Naive B cell (primary cell): ENCODE measurements around the gene CHCHD3. TPM values are rescaled to one million over a fixed set of nuclear protein-coding genes. Genes with fewer than 3 reads are reported as not detected.

Experiments
- ATAC-seq, 2 donors: fragments of 150-1000 bp; cut with Tn5 transposase; 2 replicates each; pipeline ENCODE4 v1.10.0; 2021; ENCODE audit warnings: low read depth in 2 of 2, mild to moderate bottlenecking in 2 of 2, moderate library complexity in 2 of 2
- DNase-seq: peaks from one replicate; pipeline ENCODE4 v3.0.0; 2022
- H3K27ac Mint-ChIP-seq, 6 donors: one replicate each; pipeline ENCODE4 v1.8.0; 2020 to 2022; ENCODE audit warnings: mild to moderate bottlenecking in 6 of 6, mixed read lengths in 6 of 6, moderate library complexity in 5 of 6, inconsistent platforms in 2 of 6
- H3K27me3 Mint-ChIP-seq, 3 donors: one replicate each; pipeline ENCODE4 v1.8.0; 2021 to 2022; ENCODE audit warnings: mixed read lengths in 3 of 3, mild to moderate bottlenecking in 1 of 3
- H3K36me3 Mint-ChIP-seq, 2 donors: one replicate each; pipeline ENCODE4 v1.8.0; 2020 to 2022; ENCODE audit warnings: mixed read lengths in 2 of 2, inconsistent platforms in 1 of 2, mild to moderate bottlenecking in 1 of 2
- H3K4me1 Mint-ChIP-seq, 3 donors: one replicate each; pipeline ENCODE4 v1.8.0; 2020 to 2022; ENCODE audit warnings: mixed read lengths in 3 of 3, inconsistent platforms in 1 of 3, mild to moderate bottlenecking in 1 of 3, moderate library complexity in 1 of 3
- H3K4me3 Mint-ChIP-seq, 8 donors: one replicate each; pipeline ENCODE4 v1.8.0; 2020 to 2022; ENCODE audit warnings: mild to moderate bottlenecking in 8 of 8, mixed read lengths in 8 of 8, moderate library complexity in 8 of 8, inconsistent platforms in 2 of 8
- H3K9me3 Mint-ChIP-seq, 7 donors: one replicate each; pipeline ENCODE4 v1.8.0; 2020 to 2022; ENCODE audit warnings: mixed read lengths in 7 of 7, mild to moderate bottlenecking in 5 of 7, inconsistent platforms in 2 of 7, moderate library complexity in 1 of 7
- polyA plus RNA-seq, 6 donors: library from polyadenylated mRNA; unstranded; fragments of 300-500 nt; fragmentation: Illumina TruSeq; gene quantifications; one replicate each; pipeline ENCODE4 v1.2.3, GENCODE V29; 2021; ENCODE audit warnings: low read depth in 6 of 6

CHCHD3 gene
- polyA plus RNA-seq, 6 donors from 2014 or later = 56.4 to 97.0 (median 61.0) TPM

DNA sequence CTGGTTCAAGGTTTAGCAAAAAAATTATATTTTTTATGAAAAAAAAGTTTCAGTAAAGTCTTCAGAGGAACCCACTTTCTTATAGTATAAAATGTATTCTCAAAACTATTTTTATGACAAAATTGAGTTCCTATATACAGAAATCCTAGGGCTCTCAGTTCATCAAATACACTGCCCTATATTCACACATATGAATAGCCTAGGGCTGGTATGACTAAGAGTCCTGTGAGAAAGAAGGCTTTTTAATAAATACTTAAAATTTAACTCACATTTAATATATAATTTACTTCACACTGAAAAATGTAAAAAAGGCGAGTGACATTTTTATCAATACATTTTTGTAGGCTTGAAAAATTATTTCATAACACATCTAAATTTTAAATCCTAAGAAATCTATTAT lies 16.6 kb downstream of the CHCHD3 start:
- H3K4me3 Mint-ChIP-seq = no peak overlapping the region
- DNase-seq = no peak
- no peak overlapping the region for H3K27ac Mint-ChIP-seq
- H3K4me1 Mint-ChIP-seq = peaks cover 13 to 21% (median 20%) of the 10 kb centered on the region in 3 donors
- no peak for ATAC-seq
- no peaks in the 10 kb centered on the region for H3K27me3 Mint-ChIP-seq
- peaks cover 0 to 2% (median 0%) of the 10 kb centered on the region in 7 donors for H3K9me3 Mint-ChIP-seq
- peaks cover 20 to 43% of the 10 kb centered on the region in 2 donors for H3K36me3 Mint-ChIP-seq

- no peaks in the 10 kb centered on the region for H3K27me3 Mint-ChIP-seq
- peaks cover 27 to 48% of the 10 kb centered on the region in 2 donors for H3K36me3 Mint-ChIP-seq
- peak overlapping the region in 1 of 6 donors; percentile 21 for H3K27ac Mint-ChIP-seq
- ATAC-seq (no peak), DNase-seq (no peak)
- H3K4me1 Mint-ChIP-seq = peaks cover 24 to 31% (median 31%) of the 10 kb centered on the region in 3 donors
- peaks cover 0 to 6% (median 0%) of the 10 kb centered on the region in 7 donors for H3K9me3 Mint-ChIP-seq
- no peak overlapping the region for H3K4me3 Mint-ChIP-seq
Measured at GRCh38 chr7:133064082-133064820, 17.6 kb downstream of the CHCHD3 start.

GRCh38 chr7:133061792-133062191 lies 20.1 kb downstream of the CHCHD3 start:
- peaks cover 27 to 40% (median 29%) of the 10 kb centered on the region in 3 donors for H3K4me1 Mint-ChIP-seq
- DNase-seq = no peak
- ATAC-seq = no peak
- no peaks in the 10 kb centered on the region for H3K27me3 Mint-ChIP-seq
- H3K4me3 Mint-ChIP-seq = no peak overlapping the region
- peaks cover 0 to 4% (median 0%) of the 10 kb centered on the region in 7 donors for H3K9me3 Mint-ChIP-seq
- peaks cover 11 to 33% of the 10 kb centered on the region in 2 donors for H3K36me3 Mint-ChIP-seq
- no peak overlapping the region for H3K27ac Mint-ChIP-seq

DNA sequence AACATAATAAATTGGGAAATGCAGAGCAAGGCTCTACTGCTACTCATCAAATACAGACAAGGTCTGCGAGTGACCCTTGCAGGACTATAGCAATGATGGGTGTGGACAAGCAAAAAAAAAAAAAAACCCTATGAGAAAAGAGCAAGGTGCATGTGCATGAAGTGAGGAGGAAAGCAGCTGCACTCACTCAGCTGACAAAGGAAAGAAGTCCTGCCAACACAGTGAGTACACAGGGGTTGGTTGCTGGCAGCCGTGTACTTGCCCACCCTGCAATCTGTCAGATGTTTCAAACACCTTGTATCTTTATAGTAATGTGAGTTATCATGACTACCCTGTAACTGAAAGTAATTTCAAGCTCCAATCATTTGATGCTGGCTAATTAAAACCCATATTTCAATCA lies 20.5 kb downstream of the CHCHD3 start:
- ATAC-seq (no peak), DNase-seq (no peak)
- Mint-ChIP-seq H3K4me1 (peaks cover 27 to 41% (median 29%) of the 10 kb centered on the region in 3 donors), H3K4me3 (peak overlapping the region in 1 of 8 donors; percentile 61), H3K9me3 (peaks cover 0 to 4% (median 0%) of the 10 kb centered on the region in 7 donors), H3K36me3 (peaks cover 8 to 29% of the 10 kb centered on the region in 2 donors), H3K27me3 (no peaks in the 10 kb centered on the region), H3K27ac (peak overlapping the region in 1 of 6 donors; percentile 86)

GRCh38 chr7:133060004-133060403 lies 21.9 kb downstream of the CHCHD3 start:
- Mint-ChIP-seq H3K36me3 (peaks cover 8 to 29% of the 10 kb centered on the region in 2 donors), H3K4me3 (peak overlapping the region in 1 of 8 donors; percentile 46), H3K27me3 (no peaks in the 10 kb centered on the region), H3K9me3 (peaks cover 0 to 4% (median 0%) of the 10 kb centered on the region in 7 donors), H3K27ac (peak overlapping the region in 5 of 6 donors; percentile 8 to 80 (median 65)), H3K4me1 (peaks cover 27 to 44% (median 29%) of the 10 kb centered on the region in 3 donors)
- DNase-seq (peak; percentile 1), ATAC-seq (peak; percentile 61 to 69)

DNA sequence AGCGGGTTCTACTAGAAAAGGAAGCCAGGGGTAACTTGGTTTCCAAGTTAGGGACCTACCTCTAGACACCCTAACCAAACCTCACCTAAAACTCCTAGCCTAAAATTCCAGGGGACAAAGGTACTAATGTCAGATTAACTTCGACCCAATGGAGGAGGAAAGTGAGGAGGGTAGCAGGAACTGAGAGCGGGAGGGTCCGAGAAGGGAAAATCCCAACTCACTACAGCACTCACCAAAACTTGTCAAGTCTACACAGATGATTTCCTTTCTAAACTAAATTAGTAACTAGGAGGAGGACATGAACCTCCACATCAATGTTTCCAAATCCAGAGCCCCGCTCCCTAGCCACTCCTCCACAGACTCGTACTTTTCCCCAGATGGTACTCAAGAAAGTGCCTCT lies 22.6 kb downstream of the CHCHD3 start:
- H3K4me1 Mint-ChIP-seq = peaks cover 27 to 47% (median 29%) of the 10 kb centered on the region in 3 donors
- H3K27me3 Mint-ChIP-seq = no peaks in the 10 kb centered on the region
- peak overlapping the region in 1 of 8 donors; percentile 6 for H3K4me3 Mint-ChIP-seq
- H3K36me3 Mint-ChIP-seq = peaks cover 8 to 23% of the 10 kb centered on the region in 2 donors
- ATAC-seq = no peak
- H3K9me3 Mint-ChIP-seq = peaks cover 0 to 4% (median 0%) of the 10 kb centered on the region in 7 donors
- H3K27ac Mint-ChIP-seq = peak overlapping the region in 3 of 6 donors; percentile 62 to 91 (median 80)
- no peak for DNase-seq

- H3K36me3 Mint-ChIP-seq = peaks cover 8 to 21% of the 10 kb centered on the region in 2 donors
- ATAC-seq (no peak), DNase-seq (no peak)
- H3K9me3 Mint-ChIP-seq = peaks cover 0 to 4% (median 0%) of the 10 kb centered on the region in 7 donors
- peaks cover 34 to 54% (median 41%) of the 10 kb centered on the region in 3 donors for H3K4me1 Mint-ChIP-seq
- H3K27me3 Mint-ChIP-seq = no peaks in the 10 kb centered on the region
- H3K4me3 Mint-ChIP-seq = no peak overlapping the region
- peak overlapping the region in 1 of 6 donors; percentile 28 for H3K27ac Mint-ChIP-seq
Measured at GRCh38 chr7:133056370-133057238, 25.3 kb downstream of the CHCHD3 start.

DNA sequence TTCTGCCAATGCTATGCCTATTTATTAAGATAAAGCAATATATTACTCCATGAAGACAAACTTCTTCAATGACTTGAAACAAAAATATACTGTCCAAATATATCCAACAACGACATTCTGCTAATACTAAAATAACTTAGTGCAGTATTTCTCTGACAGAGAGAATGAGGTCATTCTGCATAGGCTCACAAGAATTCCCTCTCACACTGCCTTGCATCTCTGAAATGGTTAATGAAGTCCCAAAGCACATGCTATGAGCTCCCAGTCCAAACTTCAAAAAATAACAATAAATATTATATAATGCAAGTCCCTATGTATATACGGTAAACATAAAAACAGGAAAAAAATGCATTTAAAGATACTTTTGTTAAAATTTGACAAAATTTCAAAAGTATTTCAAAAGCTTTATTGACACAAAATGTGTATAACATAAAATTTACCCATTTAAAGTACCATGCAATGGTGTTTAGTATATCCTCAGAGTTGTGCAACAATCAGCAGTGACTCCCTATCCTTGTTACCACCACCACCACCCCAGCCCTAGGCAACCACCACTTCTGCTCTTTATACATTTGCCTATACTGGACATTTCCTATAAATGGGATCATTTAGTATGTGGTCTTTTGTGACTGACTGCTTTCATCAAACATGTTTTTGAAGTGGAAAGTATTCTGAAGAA lies 27.6 kb downstream of the CHCHD3 start:
- peak overlapping the region in 1 of 6 donors; percentile 85 for H3K27ac Mint-ChIP-seq
- H3K4me1 Mint-ChIP-seq = peaks cover 19 to 44% (median 31%) of the 10 kb centered on the region in 3 donors
- ATAC-seq (no peak), DNase-seq (no peak)
- H3K27me3 Mint-ChIP-seq = no peaks in the 10 kb centered on the region
- H3K4me3 Mint-ChIP-seq = no peak overlapping the region
- peaks cover 0 to 4% of the 10 kb centered on the region in 2 donors for H3K36me3 Mint-ChIP-seq
- H3K9me3 Mint-ChIP-seq = no peaks in the 10 kb centered on the region

- H3K9me3 Mint-ChIP-seq = no peaks in the 10 kb centered on the region
- DNase-seq (no peak), ATAC-seq (no peak)
- peaks cover 0 to 4% of the 10 kb centered on the region in 2 donors for H3K36me3 Mint-ChIP-seq
- H3K27ac Mint-ChIP-seq = peak overlapping the region in 2 of 6 donors; percentile 52 to 91
- H3K4me1 Mint-ChIP-seq = peaks cover 23 to 37% (median 25%) of the 10 kb centered on the region in 3 donors
- no peaks in the 10 kb centered on the region for H3K27me3 Mint-ChIP-seq
- no peak overlapping the region for H3K4me3 Mint-ChIP-seq
Measured at GRCh38 chr7:133053321-133053891, 28.5 kb downstream of the CHCHD3 start.

DNA sequence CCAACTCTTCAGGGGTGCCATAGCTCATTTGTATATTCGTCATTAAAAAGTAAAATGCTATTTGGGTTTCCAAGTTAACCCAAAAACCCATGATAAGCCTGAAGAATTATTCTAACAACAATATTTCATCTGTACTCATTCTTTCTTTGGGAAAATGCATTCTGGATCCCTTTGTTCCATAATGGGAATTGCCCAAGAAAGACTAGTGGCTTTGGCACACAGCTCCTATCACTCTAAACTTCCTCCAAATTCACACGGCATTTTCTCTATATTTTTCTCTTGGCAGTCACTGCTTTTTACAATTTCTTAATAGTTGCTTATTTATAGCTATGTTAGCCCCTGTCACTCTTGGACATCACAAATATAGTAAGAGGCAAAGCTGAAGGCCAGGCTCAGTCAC lies 29.1 kb downstream of the CHCHD3 start:
- H3K27ac Mint-ChIP-seq = peak overlapping the region in 1 of 6 donors; percentile 11
- no peaks in the 10 kb centered on the region for H3K27me3 Mint-ChIP-seq
- peaks cover 0 to 4% of the 10 kb centered on the region in 2 donors for H3K36me3 Mint-ChIP-seq
- ATAC-seq (no peak), DNase-seq (no peak)
- no peak overlapping the region for H3K4me3 Mint-ChIP-seq
- peaks cover 25 to 32% (median 27%) of the 10 kb centered on the region in 3 donors for H3K4me1 Mint-ChIP-seq
- H3K9me3 Mint-ChIP-seq = no peaks in the 10 kb centered on the region

- DNase-seq (no peak), ATAC-seq (no peak)
- peaks cover 0 to 4% of the 10 kb centered on the region in 2 donors for H3K36me3 Mint-ChIP-seq
- H3K27me3 Mint-ChIP-seq = no peaks in the 10 kb centered on the region
- no peaks in the 10 kb centered on the region for H3K9me3 Mint-ChIP-seq
- H3K4me3 Mint-ChIP-seq = no peak overlapping the region
- H3K27ac Mint-ChIP-seq = peak overlapping the region in 2 of 6 donors; percentile 11 to 14
- peaks cover 25 to 32% (median 27%) of the 10 kb centered on the region in 3 donors for H3K4me1 Mint-ChIP-seq
Measured at GRCh38 chr7:133052401-133052756, 29.5 kb downstream of the CHCHD3 start.

GRCh38 chr7:133051719-133052400 lies 30.0 kb downstream of the CHCHD3 start:
- Mint-ChIP-seq H3K27ac (peak overlapping the region in 1 of 6 donors; percentile 14), H3K4me3 (no peak overlapping the region), H3K36me3 (peaks cover 0 to 2% of the 10 kb centered on the region in 2 donors), H3K9me3 (no peaks in the 10 kb centered on the region), H3K27me3 (no peaks in the 10 kb centered on the region), H3K4me1 (peaks cover 25 to 28% (median 27%) of the 10 kb centered on the region in 3 donors)
- ATAC-seq (no peak), DNase-seq (no peak)
